PC-3 (cell line): ENCODE results near the gene KRT79. TPM values are rescaled to one million over a fixed set of nuclear protein-coding genes. Genes with fewer than 3 reads are reported as not detected.
A peak's percentile ranks its signal among the peaks of the same experiment; 100 is the strongest.

Source experiments
- ATAC-seq: fragments of 200-7000 bp; cut with Tn5 transposase; 2 replicates; pipeline ENCODE4 v1.9.1; 2020; ENCODE audit warnings: mild to moderate bottlenecking, moderate library complexity
- BruUV-seq: library from RNA; stranded (reverse); fragments of 400-500 nt; replicated peaks from 2 replicates; lab custom pipeline; 2021; lab: Mats Ljungman, UMichigan
- CTCF ChIA-PET: fragments of 300-600 bp; sonication (Branson Sonifier 250); formaldehyde crosslinking; loops from one replicate; lab custom pipeline; 2022; ENCODE audit warnings: antibody characterized with exemption; lab: Charles Lee
- POLR2A ChIA-PET: fragments of 300-600 bp; sonication (Branson Sonifier 250); formaldehyde crosslinking; loops from one replicate; lab custom pipeline; 2022; ENCODE audit warnings: antibody characterized with exemption; ENCODE audit not compliant: unreplicated experiment; lab: Charles Lee
- DNase-seq: peaks from one replicate; pipeline ENCODE4 v3.0.0-alpha.2; 2015
- H2AFZ ChIP-seq: fragments of 300-600 bp; sonication (generic); 2 replicates; pipeline ENCODE4 v1.6.0; 2016; ENCODE audit warnings: antibody characterized with exemption, low read length
- H3F3A ChIP-seq: fragments of 300-600 bp; sonication (generic); one replicate; pipeline ENCODE4 v1.6.0; 2017; ENCODE audit warnings: antibody characterized with exemption, low read length, control low read depth, mild to moderate bottlenecking; ENCODE audit not compliant: unreplicated experiment
- H3K27ac ChIP-seq: fragments of 300-600 bp; sonication (generic); 2 replicates; pipeline ENCODE4 v1.5.1; 2016; ENCODE audit warnings: mild to moderate bottlenecking, low read length
- H3K27me3 ChIP-seq: fragments of 300-600 bp; sonication (generic); 2 replicates; pipeline ENCODE4 v1.6.1; 2016; ENCODE audit warnings: low read length, mixed read lengths
- H3K36me3 ChIP-seq: fragments of 300-600 bp; sonication (generic); 2 replicates; pipeline ENCODE4 v1.6.1; 2016; ENCODE audit warnings: low read depth, mixed run types, low read length, mixed read lengths
- H3K4me1 ChIP-seq: fragments of 300-600 bp; sonication (generic); 2 replicates; pipeline ENCODE4 v1.5.1; 2016; ENCODE audit warnings: low read length; ENCODE audit not compliant: insufficient read depth
- H3K4me2 ChIP-seq: fragments of 300-600 bp; sonication (generic); 2 replicates; pipeline ENCODE4 v1.6.0; 2016; ENCODE audit warnings: low read length
- H3K4me3 ChIP-seq: fragments of 300-600 bp; sonication (generic); 2 replicates; pipeline ENCODE4 v1.5.1; 2016; ENCODE audit warnings: mild to moderate bottlenecking, low read length, mixed read lengths
- H3K79me2 ChIP-seq: fragments of 300-600 bp; sonication (generic); 2 replicates; pipeline ENCODE4 v1.6.1; 2017; ENCODE audit warnings: low read length, mixed read lengths
- H3K9ac ChIP-seq: fragments of 300-600 bp; sonication (generic); 2 replicates; pipeline ENCODE4 v1.6.0; 2016; ENCODE audit warnings: mild to moderate bottlenecking, low read length
- H3K9me2 ChIP-seq: fragments of 300-600 bp; sonication (generic); replicated peaks from 2 replicates; pipeline ENCODE4 v1.6.1; 2016; ENCODE audit warnings: mixed run types, low read length, mixed read lengths
- H3K9me3 ChIP-seq: fragments of 300-600 bp; sonication (generic); 2 replicates; pipeline ENCODE4 v1.6.1; 2016; ENCODE audit warnings: low read length, mixed read lengths
- H4K20me1 ChIP-seq: fragments of 300-600 bp; sonication (generic); 2 replicates; pipeline ENCODE4 v1.6.1; 2016; ENCODE audit warnings: low read length, mixed read lengths
- CTCF ChIP-seq: fragments of 300-600 bp; sonication (generic); conservative IDR thresholded peaks from 2 replicates; pipeline ENCODE4 v1.5.1; 2017; ENCODE audit warnings: antibody characterized with exemption, low read depth, mild to moderate bottlenecking, low read length
- EZH2 ChIP-seq: fragments of 300-600 bp; sonication (generic); IDR thresholded peaks from one replicate; pipeline ENCODE4 v1.6.1; 2017; ENCODE audit warnings: antibody characterized with exemption, mild to moderate bottlenecking, low read length; ENCODE audit not compliant: unreplicated experiment
- EZH2phosphoT487 ChIP-seq: fragments of 300-600 bp; sonication (generic); IDR thresholded peaks from 2 replicates; pipeline ENCODE4 v1.6.1; 2018; ENCODE audit warnings: mild to moderate bottlenecking, antibody characterized with exemption, low read length, borderline replicate concordance
- intact Hi-C: fragments of 100-400 bp; cut with micrococcal nuclease; formaldehyde crosslinking; loops from 2 replicates; pipeline ENCODE4 v1.9.0; 2023
- total RNA-seq: library from RNA; depleted of rRNA; stranded (reverse); fragments of >200 nt; gene quantifications from 2 replicates; pipeline ENCODE4 v1.2.3, GENCODE V29; 2014

Gene KRT79
- total RNA-seq, 1 experiment from 2014 or later: not detected

GRCh38 chr12:52861511-52861910, 27.4 kb upstream of the KRT79 start:
- Histone ChIP-seq H3K4me1 (peaks cover 23% of the 10 kb centered on the region), H2AFZ (no peak overlapping the region), H3K4me3 (no peak overlapping the region), H3K9me3 (no peaks in the 10 kb centered on the region), H4K20me1 (no peaks in the 10 kb centered on the region), H3K36me3 (no peaks in the 10 kb centered on the region), H3K9me2 (no peaks in the 10 kb centered on the region), H3F3A (no peaks in the 10 kb centered on the region), H3K27me3 (no peaks in the 10 kb centered on the region), H3K9ac (no peak overlapping the region), H3K79me2 (no peaks in the 10 kb centered on the region), H3K4me2 (no peak overlapping the region), H3K27ac (no peak overlapping the region)
- POLR2A ChIA-PET: no interaction called here
- CTCF ChIA-PET: no interaction called here
- BruUV-seq: no TSS peak
- no peak for DNase-seq
- no peak for ATAC-seq
- intact Hi-C loops: no loop called here
- TF ChIP-seq EZH2phosphoT487 (no peak), CTCF (no peak)

GRCh38 chr12:52860102-52860823, 26.2 kb upstream of the KRT79 start:
- Histone ChIP-seq H4K20me1 (no peaks in the 10 kb centered on the region), H3K27me3 (no peaks in the 10 kb centered on the region), H3K79me2 (no peaks in the 10 kb centered on the region), H3K9me3 (no peaks in the 10 kb centered on the region), H3K4me1 (peaks cover 23% of the 10 kb centered on the region), H3K9ac (no peak overlapping the region), H3F3A (no peaks in the 10 kb centered on the region), H3K36me3 (no peaks in the 10 kb centered on the region), H3K27ac (peak overlapping the region; percentile 42), H3K4me2 (peak overlapping the region; percentile 16; the same call in 1 of the 2 replicates), H3K9me2 (no peaks in the 10 kb centered on the region), H2AFZ (no peak overlapping the region), H3K4me3 (no peak overlapping the region)
- intact Hi-C loops: no loop called here
- ChIA-PET POLR2A (interaction anchor here (0.6 kb wide), 1 partner anchor 595 kb away, joined by 3 read pairs; no protein-coding TSS in a partner anchor), CTCF (interaction anchor here (0.8 kb wide), 1 partner anchor 705 kb away, joined by 3 read pairs; no protein-coding TSS in a partner anchor)
- TF ChIP-seq EZH2phosphoT487 (no peak), EZH2 (no peak), CTCF (no peak)
- no TSS peak for BruUV-seq
- DNase-seq: peak; percentile 76
- 0 out of 2 replicates have a peak, but pooled peaks have one; percentile 31 for ATAC-seq

GRCh38 chr12:52857500-52857899, 23.4 kb upstream of the KRT79 start:
- no TSS peak for BruUV-seq
- intact Hi-C loops: no loop called here
- H3K79me2 ChIP-seq: no peaks in the 10 kb centered on the region
- no peaks in the 10 kb centered on the region for H3K9me2 ChIP-seq
- H3K4me3 ChIP-seq: no peak overlapping the region
- no peak overlapping the region for H2AFZ ChIP-seq
- ChIA-PET POLR2A (no interaction called here), CTCF (no interaction called here)
- TF ChIP-seq CTCF: no peak
- no peak for TF ChIP-seq EZH2
- TF ChIP-seq EZH2phosphoT487: no peak
- H3K36me3 ChIP-seq: no peaks in the 10 kb centered on the region
- peak overlapping the region; percentile 32 for H3K4me2 ChIP-seq
- no peaks in the 10 kb centered on the region for H3K27me3 ChIP-seq
- no peak overlapping the region for H3K9ac ChIP-seq
- H3F3A ChIP-seq: no peaks in the 10 kb centered on the region
- no peaks in the 10 kb centered on the region for H3K9me3 ChIP-seq
- peak overlapping the region; percentile 45 for H3K27ac ChIP-seq
- peaks cover 23% of the 10 kb centered on the region for H3K4me1 ChIP-seq
- peak; percentile 78 for DNase-seq
- H4K20me1 ChIP-seq: no peaks in the 10 kb centered on the region
- no peak for ATAC-seq
